ENCODE data around the gene INPP5A.
A peak's percentile ranks its signal among the peaks of the same experiment; 100 is the strongest.

The INPP5A gene

GRCh38 chr10:132548106-132548823 is 10.7 kb downstream of the INPP5A start:
- no peak overlapping the region for H3K4me2 ChIP-seq (ENCODE audit: insufficient read depth, low read length, poor library complexity, severe bottlenecking)
- peaks cover 11% of the 10 kb centered on the region for H3K79me1 ChIP-seq (ENCODE audit: low read depth, low read length)
- no CpG with 5 or more reads among the region's 28 CpGs for WGBS, 2 donors (ENCODE audit: extremely low coverage in 2 of 2, insufficient read length in 2 of 2, insufficient replicate concordance in 1 of 2)
- H2BK12ac ChIP-seq (ENCODE audit: low read length): no peak overlapping the region
- H3K4ac ChIP-seq (ENCODE audit: low read length): no peak overlapping the region
- no peaks in the 10 kb centered on the region for H3K4me1 ChIP-seq (ENCODE audit: control insufficient read depth in 2 of 2, insufficient read depth in 1 of 2, low read depth in 1 of 2, low read length in 2 of 2)
- peak overlapping the region; percentile 38 for H3K14ac ChIP-seq (ENCODE audit: low read length)
- H2BK5ac ChIP-seq (ENCODE audit: low read length): no peak overlapping the region
- no peaks in the 10 kb centered on the region for H3K27me3 ChIP-seq (ENCODE audit: control insufficient read depth in 3 of 3, insufficient read depth in 3 of 3, low read depth in 1 of 3, low read length in 3 of 3)
- H3K9ac ChIP-seq (ENCODE audit: low read depth, low read length, poor library complexity): no peak overlapping the region
- H4K8ac ChIP-seq (ENCODE audit: low read depth, low read length): no peak overlapping the region
- H3K9me3 ChIP-seq (replicated peaks in 1 of 2; ENCODE audit: control insufficient read depth in 2 of 2, insufficient read depth in 1 of 2, low read depth in 1 of 2, low read length in 2 of 2): no peaks in the 10 kb centered on the region
- H2BK120ac ChIP-seq (ENCODE audit: low read depth, low read length): no peak overlapping the region
- H3K23ac ChIP-seq (ENCODE audit: low read depth, low read length, poor library complexity): no peak overlapping the region
- H3K4me3 ChIP-seq (ENCODE audit: low read length in 2 of 2): no peak overlapping the region
- DNase-seq (ENCODE audit: low spot score): no peak
- H2AK5ac ChIP-seq (ENCODE audit: low read depth, low read length): no peak overlapping the region
- peak overlapping the region; percentile 64 for H3K18ac ChIP-seq (ENCODE audit: low read length)
- no peak overlapping the region for H2BK15ac ChIP-seq (ENCODE audit: low read length)
- H4K91ac ChIP-seq (ENCODE audit: low read depth, low read length, poor library complexity): no peak overlapping the region
- no peak overlapping the region for H2AFZ ChIP-seq (ENCODE audit: low read length)
- no peaks in the 10 kb centered on the region for H3K36me3 ChIP-seq (replicated peaks in 1 of 2; ENCODE audit: control insufficient read depth in 2 of 2, insufficient read depth in 2 of 2, low read length in 2 of 2)
- H3K27ac ChIP-seq (replicated peaks; ENCODE audit: low read length): no peak overlapping the region

GRCh38 chr10:132548869-132549268 is 11.3 kb downstream of the INPP5A start:
- WGBS, 2 donors (ENCODE audit: extremely low coverage in 2 of 2, insufficient read length in 2 of 2, insufficient replicate concordance in 1 of 2): no CpG with 5 or more reads among the region's 14 CpGs
- DNase-seq (ENCODE audit: low spot score): no peak

GRCh38 chr10:132549371-132549770 is 11.8 kb downstream of the INPP5A start:
- Histone ChIP-seq H3K4ac (ENCODE audit: low read length) (peak overlapping the region; percentile 76), H3K23ac (ENCODE audit: low read depth, low read length, poor library complexity) (peak overlapping the region; percentile 65), H4K91ac (ENCODE audit: low read depth, low read length, poor library complexity) (no peak overlapping the region), H3K9ac (ENCODE audit: low read depth, low read length, poor library complexity) (no peak overlapping the region), H3K4me2 (ENCODE audit: insufficient read depth, low read length, poor library complexity, severe bottlenecking) (peak overlapping the region; percentile 11), H4K8ac (ENCODE audit: low read depth, low read length) (peak overlapping the region; percentile 82), H2BK120ac (ENCODE audit: low read depth, low read length) (no peak overlapping the region), H3K79me1 (ENCODE audit: low read depth, low read length) (peaks cover 14% of the 10 kb centered on the region), H3K27ac (replicated peaks; ENCODE audit: low read length) (no peak overlapping the region), H2BK12ac (ENCODE audit: low read length) (no peak overlapping the region), H2AK5ac (ENCODE audit: low read depth, low read length) (no peak overlapping the region), H3K9me3 (replicated peaks in 1 of 2; ENCODE audit: control insufficient read depth in 2 of 2, insufficient read depth in 1 of 2, low read depth in 1 of 2, low read length in 2 of 2) (peaks cover 0 to 2% of the 10 kb centered on the region in 2 donors), H2BK15ac (ENCODE audit: low read length) (no peak overlapping the region), H3K14ac (ENCODE audit: low read length) (peak overlapping the region; percentile 97), H3K4me3 (ENCODE audit: low read length in 2 of 2) (no peak overlapping the region), H3K4me1 (ENCODE audit: control insufficient read depth in 2 of 2, insufficient read depth in 1 of 2, low read depth in 1 of 2, low read length in 2 of 2) (no peaks in the 10 kb centered on the region), H3K36me3 (replicated peaks in 1 of 2; ENCODE audit: control insufficient read depth in 2 of 2, insufficient read depth in 2 of 2, low read length in 2 of 2) (no peaks in the 10 kb centered on the region), H3K27me3 (ENCODE audit: control insufficient read depth in 3 of 3, insufficient read depth in 3 of 3, low read depth in 1 of 3, low read length in 3 of 3) (no peaks in the 10 kb centered on the region), H2AFZ (ENCODE audit: low read length) (no peak overlapping the region), H2BK5ac (ENCODE audit: low read length) (no peak overlapping the region), H3K18ac (ENCODE audit: low read length) (peak overlapping the region; percentile 80)
- DNase-seq (ENCODE audit: low spot score): no peak
- no CpG with 5 or more reads among the region's 12 CpGs for WGBS, 2 donors (ENCODE audit: extremely low coverage in 2 of 2, insufficient read length in 2 of 2, insufficient replicate concordance in 1 of 2)

More at GRCh38 chr10:132548869-132549268, 11.3 kb downstream of the INPP5A start:
- Histone ChIP-seq H2AFZ (ENCODE audit: low read length) (no peak overlapping the region), H2BK15ac (ENCODE audit: low read length) (peak overlapping the region; percentile 58), H2BK12ac (ENCODE audit: low read length) (no peak overlapping the region), H3K18ac (ENCODE audit: low read length) (no peak overlapping the region), H3K79me1 (ENCODE audit: low read depth, low read length) (peaks cover 11% of the 10 kb centered on the region), H2BK5ac (ENCODE audit: low read length) (no peak overlapping the region), H3K23ac (ENCODE audit: low read depth, low read length, poor library complexity) (peak overlapping the region; percentile 65), H3K4me3 (ENCODE audit: low read length in 2 of 2) (no peak overlapping the region), H3K4ac (ENCODE audit: low read length) (no peak overlapping the region), H3K36me3 (replicated peaks in 1 of 2; ENCODE audit: control insufficient read depth in 2 of 2, insufficient read depth in 2 of 2, low read length in 2 of 2) (no peaks in the 10 kb centered on the region), H3K27ac (replicated peaks; ENCODE audit: low read length) (no peak overlapping the region), H3K4me2 (ENCODE audit: insufficient read depth, low read length, poor library complexity, severe bottlenecking) (no peak overlapping the region), H2AK5ac (ENCODE audit: low read depth, low read length) (no peak overlapping the region), H4K91ac (ENCODE audit: low read depth, low read length, poor library complexity) (no peak overlapping the region), H3K9ac (ENCODE audit: low read depth, low read length, poor library complexity) (no peak overlapping the region), H3K4me1 (ENCODE audit: control insufficient read depth in 2 of 2, insufficient read depth in 1 of 2, low read depth in 1 of 2, low read length in 2 of 2) (no peaks in the 10 kb centered on the region), H2BK120ac (ENCODE audit: low read depth, low read length) (no peak overlapping the region), H3K14ac (ENCODE audit: low read length) (no peak overlapping the region), H3K27me3 (ENCODE audit: control insufficient read depth in 3 of 3, insufficient read depth in 3 of 3, low read depth in 1 of 3, low read length in 3 of 3) (no peaks in the 10 kb centered on the region), H3K9me3 (replicated peaks in 1 of 2; ENCODE audit: control insufficient read depth in 2 of 2, insufficient read depth in 1 of 2, low read depth in 1 of 2, low read length in 2 of 2) (no peaks in the 10 kb centered on the region), H4K8ac (ENCODE audit: low read depth, low read length) (no peak overlapping the region)

GRCh38 chr10:132550366-132551092 is 12.9 kb downstream of the INPP5A start:
- H2BK12ac ChIP-seq (ENCODE audit: low read length): no peak overlapping the region
- H3K27me3 ChIP-seq (ENCODE audit: control insufficient read depth in 3 of 3, insufficient read depth in 3 of 3, low read depth in 1 of 3, low read length in 3 of 3): no peaks in the 10 kb centered on the region
- H3K4ac ChIP-seq (ENCODE audit: low read length): no peak overlapping the region
- H2BK5ac ChIP-seq (ENCODE audit: low read length): peak overlapping the region; percentile 53
- no peak overlapping the region for H3K4me2 ChIP-seq (ENCODE audit: insufficient read depth, low read length, poor library complexity, severe bottlenecking)
- DNase-seq (ENCODE audit: low spot score): no peak
- peak overlapping the region; percentile 81 for H2BK15ac ChIP-seq (ENCODE audit: low read length)
- no peaks in the 10 kb centered on the region for H3K4me1 ChIP-seq (ENCODE audit: control insufficient read depth in 2 of 2, insufficient read depth in 1 of 2, low read depth in 1 of 2, low read length in 2 of 2)
- WGBS, 2 donors (ENCODE audit: extremely low coverage in 2 of 2, insufficient read length in 2 of 2, insufficient replicate concordance in 1 of 2): no CpG with 5 or more reads among the region's 20 CpGs
- peak overlapping the region; percentile 70 for H3K9ac ChIP-seq (ENCODE audit: low read depth, low read length, poor library complexity)
- H3K14ac ChIP-seq (ENCODE audit: low read length): peak overlapping the region; percentile 38
- H2AK5ac ChIP-seq (ENCODE audit: low read depth, low read length): peak overlapping the region; percentile 37
- H2AFZ ChIP-seq (ENCODE audit: low read length): no peak overlapping the region
- no peak overlapping the region for H2BK120ac ChIP-seq (ENCODE audit: low read depth, low read length)
- H4K8ac ChIP-seq (ENCODE audit: low read depth, low read length): no peak overlapping the region
- H3K18ac ChIP-seq (ENCODE audit: low read length): peak overlapping the region; percentile 76
- peaks cover 0 to 2% of the 10 kb centered on the region in 2 donors for H3K9me3 ChIP-seq (replicated peaks in 1 of 2; ENCODE audit: control insufficient read depth in 2 of 2, insufficient read depth in 1 of 2, low read depth in 1 of 2, low read length in 2 of 2)
- H3K36me3 ChIP-seq (replicated peaks in 1 of 2; ENCODE audit: control insufficient read depth in 2 of 2, insufficient read depth in 2 of 2, low read length in 2 of 2): no peaks in the 10 kb centered on the region
- H3K27ac ChIP-seq (replicated peaks; ENCODE audit: low read length): no peak overlapping the region
- H4K91ac ChIP-seq (ENCODE audit: low read depth, low read length, poor library complexity): no peak overlapping the region
- H3K4me3 ChIP-seq (ENCODE audit: low read length in 2 of 2): no peak overlapping the region
- peaks cover 23% of the 10 kb centered on the region for H3K79me1 ChIP-seq (ENCODE audit: low read depth, low read length)
- peak overlapping the region; percentile 65 for H3K23ac ChIP-seq (ENCODE audit: low read depth, low read length, poor library complexity)

All from neuronal stem cell (in vitro differentiated cells).